A549 (cell line): ENCODE data around the gene GRAP2. TPM values are rescaled to one million over a fixed set of nuclear protein-coding genes. Genes with fewer than 3 reads are reported as not detected.

ENCODE experiments used
- ATAC-seq, 2 experiments: fragments of 200-7000 bp in 1 of 2; fragments of >200 bp in 1 of 2; cut with Nextera tagmentation in 1 of 2; cut with Tn5 transposase in 1 of 2; 3 replicates each; pipeline versions ENCODE4 v1.8.0 to v1.9.1; 2018 to 2020; ENCODE audit warnings: mild to moderate bottlenecking in 1 of 2, moderate library complexity in 1 of 2
- CTCF ChIA-PET: fragments of 300-600 bp; sonication (Branson Sonifier 250); formaldehyde crosslinking; extraction: SDS; loops from one replicate; lab custom pipeline; 2021; ENCODE audit warnings: antibody characterized with exemption, inconsistent platforms; lab: Yijun Ruan, JAX
- POLR2A ChIA-PET: fragments of 350-600 bp; formaldehyde crosslinking; extraction: SDS; loops from one replicate; lab custom pipeline; 2021; ENCODE audit warnings: antibody characterized with exemption, inconsistent platforms; lab: Yijun Ruan, JAX
- DNase-seq, 2 experiments: peaks; one replicate each; pipeline versions ENCODE4 v3.0.0 to v3.0.0-alpha.2; 2011 to 2016; ENCODE audit warnings: low read depth in 1 of 2, low spot score in 1 of 2
- FAIRE-seq: peaks from 2 replicates; lab custom pipeline; 2011; peaks lifted over from hg19 to GRCh38; lab: Jason Lieb, UNC
- H3K27ac ChIP-seq, 2 experiments: fragments of >200 bp; sonication (Bioruptor Twin); formaldehyde crosslinking; 3 replicates each; pipeline ENCODE4 v1.5.1; 2016 to 2017
- H3K4me1 ChIP-seq: fragments of >200 bp; sonication (Bioruptor Twin); formaldehyde crosslinking; 3 replicates; pipeline ENCODE4 v1.6.1; 2016
- H3K4me2 ChIP-seq: fragments of >200 bp; sonication (Bioruptor Twin); formaldehyde crosslinking; 3 replicates; pipeline ENCODE4 v1.6.1; 2016
- H3K4me3 ChIP-seq: fragments of >200 bp; sonication (Bioruptor Twin); formaldehyde crosslinking; 3 replicates; pipeline ENCODE4 v1.5.1; 2016
- H3K9me3 ChIP-seq: fragments of >200 bp; sonication (Bioruptor Twin); formaldehyde crosslinking; 3 replicates; pipeline ENCODE4 v1.6.1; 2016
- ATOH8 ChIP-seq: fragments of 250-450 bp; sonication (Bioruptor Pico); IDR thresholded peaks from 2 replicates; pipeline ENCODE4 v1.5.0; 2020; ENCODE audit warnings: low read depth, mild to moderate bottlenecking, moderate library complexity
- BCL3 ChIP-seq: fragments of >200 bp; sonication (Bioruptor Twin); formaldehyde crosslinking; IDR thresholded peaks from 3 replicates; pipeline ENCODE4 v1.6.1; 2016
- CBX8 ChIP-seq: fragments of 200-600 bp; sonication (generic); IDR thresholded peaks from 2 replicates; pipeline ENCODE4 v1.6.1; 2016
- CHD2 ChIP-seq: fragments of 150-350 bp; IDR thresholded peaks from 2 replicates; pipeline ENCODE4 v1.6.1; 2014; ENCODE audit warnings: low read length; ENCODE audit not compliant: partially characterized antibody
- CTCF ChIP-seq: fragments of >200 bp; sonication (Bioruptor Twin); formaldehyde crosslinking; IDR thresholded peaks from 3 replicates; pipeline ENCODE4 v1.5.1; 2016
- E2F6 ChIP-seq: IDR thresholded peaks from 2 replicates; pipeline ENCODE4 v1.6.1; 2012; ENCODE audit warnings: low read depth, borderline replicate concordance
- EHMT2 ChIP-seq: fragments of 200-600 bp; sonication (generic); IDR thresholded peaks from 2 replicates; pipeline ENCODE4 v1.6.1; 2016; ENCODE audit warnings: antibody characterized with exemption, low read depth, mild to moderate bottlenecking, moderate library complexity
- FOSL2 ChIP-seq, 2 experiments: fragments of 450-650 bp in 1 of 2; fragments of >200 bp in 1 of 2; sonication (Bioruptor Twin) in 1 of 2; formaldehyde crosslinking; IDR thresholded peaks; 2 replicates each; pipeline versions ENCODE4 v1.5.0 to v1.6.1; 2016 to 2020; ENCODE audit warnings: mild to moderate bottlenecking in 1 of 2, moderate library complexity in 1 of 2
- FOXS1 ChIP-seq: fragments of 250-450 bp; sonication (Bioruptor Pico); IDR thresholded peaks from 2 replicates; pipeline ENCODE4 v1.5.0; 2020; ENCODE audit warnings: mild to moderate bottlenecking, moderate library complexity
- HDAC2 ChIP-seq: fragments of 200-600 bp; sonication (generic); IDR thresholded peaks from 2 replicates; pipeline ENCODE4 v1.6.1; 2016
- HOXB5 ChIP-seq: fragments of 250-450 bp; sonication (Bioruptor Pico); IDR thresholded peaks from 2 replicates; pipeline ENCODE4 v1.5.0; 2020; ENCODE audit warnings: mild to moderate bottlenecking, moderate library complexity
- JUN ChIP-seq, 2 experiments: fragments of >200 bp; sonication (Bioruptor Twin); formaldehyde crosslinking; IDR thresholded peaks; 2 replicates in 1 of 2; 3 replicates in 1 of 2; pipeline ENCODE4 v1.6.1; 2016 to 2017
- JUNB ChIP-seq: fragments of >200 bp; sonication (Bioruptor Twin); formaldehyde crosslinking; IDR thresholded peaks from 2 replicates; pipeline ENCODE4 v1.6.1; 2016
- KDM5A ChIP-seq: fragments of 200-600 bp; sonication (generic); IDR thresholded peaks from 2 replicates; pipeline ENCODE4 v1.6.1; 2016; ENCODE audit warnings: antibody characterized with exemption, mild to moderate bottlenecking
- NFE2L2 ChIP-seq: fragments of 150-350 bp; conservative IDR thresholded peaks from 2 replicates; pipeline ENCODE4 v1.6.1; 2014; ENCODE audit warnings: low read length
- PBX3 ChIP-seq: IDR thresholded peaks from 2 replicates; pipeline ENCODE4 v1.6.1; 2012
- POLR2AphosphoS2 ChIP-seq: conservative IDR thresholded peaks from 2 replicates; pipeline ENCODE4 v1.6.1; 2012; ENCODE audit warnings: low read length, improper control_type of control experiment, inconsistent platforms
- RAD21 ChIP-seq, 2 experiments: fragments of >200 bp in 1 of 2; sonication (Bioruptor Twin) in 1 of 2; formaldehyde crosslinking in 1 of 2; IDR thresholded peaks in 1 of 2; conservative IDR thresholded peaks in 1 of 2; 2 replicates in 1 of 2; 3 replicates in 1 of 2; pipeline ENCODE4 v1.6.1; 2012 to 2018; ENCODE audit warnings: inconsistent platforms in 1 of 2
- RNF2 ChIP-seq: fragments of 200-600 bp; sonication (generic); IDR thresholded peaks from 2 replicates; pipeline ENCODE4 v1.6.1; 2016; ENCODE audit warnings: low read depth, mild to moderate bottlenecking, antibody characterized with exemption, moderate library complexity, borderline replicate concordance
- TFCP2L1 ChIP-seq: fragments of 250-450 bp; sonication (Bioruptor Pico); IDR thresholded peaks from 2 replicates; pipeline ENCODE4 v1.5.0; 2021; ENCODE audit warnings: mild to moderate bottlenecking
- TP53 ChIP-seq: fragments of 250-450 bp; sonication (Bioruptor Pico); IDR thresholded peaks from 2 replicates; pipeline ENCODE4 v1.5.0; 2021; ENCODE audit warnings: mild to moderate bottlenecking, moderate library complexity
- WGBS: methylation state at CpG from one replicate; pipeline ENCODE4 v1.1.6; 2017; ENCODE audit errors: missing lambda C conversion rate; 5-methylcytosine and 5-hydroxymethylcytosine counted together
- polyA plus RNA-seq, 4 experiments: library from polyadenylated mRNA; depleted of rRNA in 3 of 4; stranded (reverse); fragments of >200 nt; fragmentation: RNase III in 1 of 4; extraction: RNeasy Plus Mini Kit Qiagen cat#74134 plus additional on column Dnase treatment in 1 of 4; gene quantifications; 2 replicates in 3 of 4; 3 replicates in 1 of 4; pipeline ENCODE4 v1.2.3, GENCODE V29; 2011 to 2017

GRAP2 gene
- polyA plus RNA-seq, 2 of the 4 experiments (the other 2 are of a cell fraction), result not detected

GRCh38 chr22:39965748-39966147 is 64.9 kb downstream of the GRAP2 start:
- TF ChIP-seq JUNB (no peak), RNF2 (no peak)
- ChIA-PET CTCF (interaction anchor here (0.6 kb wide), 1 partner anchor 255 kb away, joined by 3 read pairs; no protein-coding TSS in a partner anchor), POLR2A (no interaction called here)
- DNase-seq (no peak), FAIRE-seq (no peak), ATAC-seq (no peak)
- H3K4me3 ChIP-seq, result no peak overlapping the region
- WGBS, result 49% methylated on average over 5 of the region's 5 CpGs
- H3K9me3 ChIP-seq, result no peaks in the 10 kb centered on the region
- no peak overlapping the region for H3K27ac ChIP-seq
- no peak overlapping the region for H3K4me2 ChIP-seq
- no peaks in the 10 kb centered on the region for H3K4me1 ChIP-seq

GRCh38 chr22:39966470-39966869 is 65.6 kb downstream of the GRAP2 start:
- no peak for ATAC-seq
- POLR2A ChIA-PET, result no interaction called here

GRCh38 chr22:39967103-39967829 is 66.4 kb downstream of the GRAP2 start:
- no peak for FAIRE-seq
- no peak for ATAC-seq
- no peak overlapping the region for H3K4me2 ChIP-seq
- H3K4me3 ChIP-seq, result no peak overlapping the region
- no peaks in the 10 kb centered on the region for H3K4me1 ChIP-seq
- DNase-seq, result peak in 1 of 2 experiments; percentile 11
- POLR2A ChIA-PET, result no interaction called here
- H3K9me3 ChIP-seq, result no peaks in the 10 kb centered on the region
- no peak overlapping the region for H3K27ac ChIP-seq
- 46% methylated on average over 9 of the region's 9 CpGs for WGBS
- CTCF ChIA-PET, result no interaction called here
- TF ChIP-seq CTCF, result no peak
- TF ChIP-seq RAD21 (conservative IDR thresholded peaks at IDR 0.05 in 1 of 2, IDR thresholded peaks at IDR 0.05 in 1 of 2), result no peak
- TF ChIP-seq BCL3, result no peak
- no peak for TF ChIP-seq FOXS1
- TF ChIP-seq CBX8, result no peak
- no peak for TF ChIP-seq KDM5A
- TF ChIP-seq FOSL2 (IDR thresholded peaks at IDR 0.05), result no peak
- no peak for TF ChIP-seq FOSL2 (CRISPR knock-in tag; IDR thresholded peaks at IDR 0.05)
- TF ChIP-seq POLR2AphosphoS2, result no peak
- TF ChIP-seq RNF2, result no peak

More at GRCh38 chr22:39966470-39966869, 65.6 kb downstream of the GRAP2 start:
- no peaks in the 10 kb centered on the region for H3K4me1 ChIP-seq
- TF ChIP-seq TP53 (CRISPR knock-in tag), result no peak
- TF ChIP-seq EHMT2, result no peak
- TF ChIP-seq E2F6, result no peak
- TF ChIP-seq CHD2, result no peak
- no peak for TF ChIP-seq FOXS1
- no peak for TF ChIP-seq ATOH8 (CRISPR knock-in tag)
- TF ChIP-seq TFCP2L1 (CRISPR knock-in tag), result no peak
- TF ChIP-seq NFE2L2, result no peak
- TF ChIP-seq HDAC2, result no peak
- TF ChIP-seq PBX3, result no peak
- no peak for TF ChIP-seq BCL3
- TF ChIP-seq KDM5A, result no peak
- no peak for TF ChIP-seq HOXB5 (CRISPR knock-in tag)
- no peak for TF ChIP-seq JUN (IDR thresholded peaks at IDR 0.05)
- TF ChIP-seq, all 56 proteins: peak for 0
- WGBS, result 68% methylated on average over 2 of the region's 2 CpGs
- Histone ChIP-seq H3K4me2 (no peak overlapping the region), H3K9me3 (no peaks in the 10 kb centered on the region), H3K4me3 (no peak overlapping the region), H3K27ac (no peak overlapping the region)
- no peak for FAIRE-seq
- CTCF ChIA-PET, result no interaction called here
- no peak for DNase-seq
